LNCAP (cell line): ENCODE measurements around the gene CNGA1.

Source experiments
- CTCF ChIP-seq: fragments of 450-650 bp; IDR thresholded peaks from 2 replicates; pipeline ENCODE4 v1.5.1; 2017; ENCODE audit warnings: mild to moderate bottlenecking

Gene CNGA1

GRCh38 chr4:47891928-47892327, 124.6 kb downstream of the CNGA1 start:
- TF ChIP-seq CTCF: no peak
